NCI-H2171 (cell line): ENCODE data around the gene PPP2R1A.
A peak's percentile ranks its signal among the peaks of the same experiment; 100 is the strongest.
"Not testable (repeated sequence)": the region's sequence is repeated elsewhere in the genome, so short reads cannot be mapped to it uniquely, and the experiment has no call there.

Experiments used
- DNase-seq: peaks from one replicate; lab custom pipeline; 2025; lab: John Stamatoyannopoulos, UW

PPP2R1A gene

DNA sequence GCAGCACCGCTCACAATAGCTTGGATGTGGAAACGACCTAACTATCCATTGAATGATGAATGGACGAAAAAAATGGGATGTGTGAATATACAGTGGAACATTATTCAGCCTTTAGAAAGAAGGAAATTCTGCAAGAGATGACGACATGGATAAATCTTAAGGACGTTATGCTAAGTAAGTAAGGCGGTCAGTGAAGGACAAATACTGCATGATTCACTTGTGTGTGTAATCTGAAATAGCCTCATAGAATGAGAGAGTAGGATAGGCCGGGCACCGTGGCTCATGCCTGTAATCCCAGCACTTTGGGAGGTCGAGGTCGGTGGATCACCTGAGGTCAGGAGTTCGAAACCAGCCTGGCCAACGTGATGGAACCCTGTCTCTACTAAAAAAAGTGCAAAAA is 54.2 kb downstream of the PPP2R1A start:
- no peak for DNase-seq

DNA sequence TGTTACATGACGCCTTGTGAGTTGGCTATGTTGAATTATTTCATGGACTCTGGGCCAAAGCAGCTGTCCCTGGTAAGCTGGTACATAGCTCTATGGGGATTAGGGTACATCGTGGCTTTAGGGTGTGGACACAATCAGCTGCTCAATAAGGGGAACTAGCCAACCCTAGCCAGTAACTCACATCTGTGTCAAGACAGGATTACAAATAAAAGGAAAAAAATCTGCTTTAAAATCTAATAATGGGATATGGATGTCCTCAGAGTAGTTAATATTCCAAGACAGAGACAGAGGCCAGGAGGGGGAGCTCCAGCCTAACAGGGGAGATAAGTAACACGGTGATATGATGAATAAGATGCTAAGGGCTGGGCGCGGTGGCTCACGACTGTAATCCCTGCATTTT is 58.4 kb downstream of the PPP2R1A start:
- peak; percentile 11 for DNase-seq

DNA sequence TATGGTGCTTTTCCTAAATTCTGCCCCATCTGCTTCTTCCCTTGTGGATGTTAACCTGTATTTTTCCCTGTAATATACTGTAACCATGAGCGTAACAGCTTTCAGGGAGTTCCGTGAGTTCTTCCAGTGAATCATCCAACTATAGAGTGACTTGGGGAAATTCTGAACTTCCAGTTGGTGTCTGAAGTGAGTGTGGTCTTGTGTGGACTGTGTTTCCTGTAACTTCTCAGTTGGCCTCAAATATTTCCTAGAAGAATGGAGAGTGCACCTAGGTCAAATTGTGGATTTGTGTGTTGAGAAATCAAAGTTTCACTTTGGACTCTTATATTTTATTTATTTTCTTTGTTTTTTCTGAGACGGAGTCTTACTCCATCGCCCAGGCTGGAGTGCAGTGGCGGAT is 68.6 kb downstream of the PPP2R1A start:
- no peak for DNase-seq

DNA sequence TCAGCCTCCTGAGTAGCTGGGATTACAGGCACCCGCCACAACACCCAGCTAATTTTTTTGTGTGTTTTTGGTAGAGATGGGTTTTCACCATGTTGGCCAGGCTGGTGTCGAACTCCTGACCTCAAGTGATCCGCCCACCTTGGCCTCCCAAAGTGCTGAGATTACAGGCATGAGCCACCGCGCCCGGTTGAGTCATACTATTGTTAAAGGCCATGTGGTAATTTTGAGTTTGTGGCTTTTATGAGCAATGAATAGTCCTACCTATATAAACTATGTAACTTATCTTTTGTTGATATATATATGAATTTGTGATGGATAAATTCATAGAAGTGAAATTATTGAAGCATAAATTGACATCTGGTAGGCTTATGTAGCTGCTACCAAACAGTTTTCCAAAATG is 75.7 kb downstream of the PPP2R1A start:
- not testable (repeated sequence) for DNase-seq

DNA sequence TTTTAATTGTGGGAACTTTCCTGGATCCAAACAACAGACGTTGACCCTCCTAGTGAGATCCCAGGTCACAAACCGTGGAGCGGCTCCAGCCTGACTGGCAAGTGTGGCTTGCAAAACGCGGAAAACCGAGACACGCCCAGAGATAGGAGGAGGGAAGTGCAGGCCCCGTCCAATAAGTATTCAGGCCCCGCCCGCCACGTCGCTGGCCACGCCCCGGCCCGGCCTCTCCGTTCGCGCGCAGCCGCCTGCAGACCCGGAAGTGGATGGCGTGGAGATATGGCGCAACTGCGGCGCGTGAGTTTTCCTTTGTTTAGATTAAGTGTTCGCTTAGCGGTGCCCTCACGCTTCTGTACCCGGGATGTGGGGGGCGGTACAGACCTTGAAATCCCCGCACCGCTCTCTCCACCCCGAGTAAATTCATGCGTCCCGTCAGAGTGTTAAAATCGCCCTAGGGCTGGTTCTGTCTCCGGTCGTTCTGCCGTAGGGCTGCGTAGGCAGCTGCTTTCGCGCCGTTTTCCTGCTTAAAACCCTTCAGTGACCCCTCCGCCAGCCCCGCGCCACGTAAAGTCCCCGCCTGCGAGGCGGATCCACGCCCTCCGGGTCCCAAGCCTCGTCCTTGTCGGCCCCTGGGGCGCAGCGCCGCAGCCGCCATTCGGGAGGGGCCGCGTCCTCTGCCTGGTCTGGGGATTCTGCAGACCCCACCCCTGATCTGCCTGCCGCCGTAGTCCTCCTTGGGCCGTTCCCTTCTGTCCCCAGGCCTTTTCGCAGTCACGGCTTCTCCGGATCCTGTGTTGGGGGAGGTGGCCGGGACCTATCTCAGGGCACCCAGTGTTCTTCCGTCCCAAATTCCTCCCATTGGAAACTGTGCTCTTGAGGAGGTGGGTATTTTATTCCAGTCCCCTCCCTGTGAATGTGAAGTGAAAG is 79.7 kb downstream of the PPP2R1A start, which contains the start of gene ZNF766:
Gene ZNF766, plus strand, starts transcription at position 250 of the 924 bp plus-strand sequence. Its CDS starts 27 bp downstream, at position 277.
- DNase-seq = peak; percentile 94

DNA sequence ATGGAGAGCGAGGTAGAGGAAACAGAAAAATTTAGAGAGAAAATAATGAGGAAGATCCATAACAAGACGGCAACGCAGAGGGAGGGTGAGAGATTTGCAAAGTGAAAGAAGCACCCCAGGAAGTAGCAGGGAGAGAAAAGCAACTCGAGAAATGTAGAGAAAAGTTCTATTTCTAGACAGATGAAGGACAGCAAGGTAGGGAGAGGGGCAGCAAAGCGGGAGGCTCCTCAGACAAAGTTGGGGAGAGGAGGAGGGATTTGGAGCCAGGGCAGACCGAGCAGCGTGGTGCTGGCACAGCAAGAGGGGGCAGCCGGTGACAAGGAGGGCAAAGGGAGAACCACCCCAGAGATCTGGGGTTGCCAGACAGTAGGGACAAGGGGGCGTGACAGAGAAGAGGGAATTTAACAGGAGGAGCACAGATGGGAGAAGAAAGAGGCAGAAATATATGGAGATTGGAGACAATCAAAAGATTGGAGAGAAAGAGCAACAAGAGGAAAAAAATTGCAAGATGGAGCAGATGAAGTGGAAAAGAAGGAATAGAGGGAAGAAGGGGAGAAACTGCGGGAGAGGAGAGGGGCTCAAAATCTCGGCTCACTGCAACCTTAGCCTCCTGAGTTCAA is 80.5 kb downstream of the PPP2R1A start:
- DNase-seq = no peak

DNA sequence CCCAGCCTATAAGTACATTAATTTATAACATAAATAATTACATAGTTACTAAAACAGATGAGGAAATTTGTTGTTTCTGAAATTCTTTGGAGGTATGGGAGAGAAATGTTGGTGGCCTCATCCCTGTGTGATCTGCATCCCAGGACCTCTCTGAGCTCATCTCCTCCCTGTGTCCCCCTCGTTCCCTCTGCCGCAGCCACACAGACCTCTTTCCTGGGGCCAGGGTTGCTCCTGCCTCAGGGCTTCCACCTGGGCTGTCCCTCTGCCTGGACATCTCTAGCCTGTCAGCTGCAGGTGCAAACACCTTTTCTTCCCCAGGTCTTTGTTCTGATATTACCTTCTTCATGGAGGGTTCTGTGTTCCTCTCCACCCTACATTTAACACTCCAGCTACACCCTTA is 83.4 kb downstream of the PPP2R1A start:
- no peak for DNase-seq

DNA sequence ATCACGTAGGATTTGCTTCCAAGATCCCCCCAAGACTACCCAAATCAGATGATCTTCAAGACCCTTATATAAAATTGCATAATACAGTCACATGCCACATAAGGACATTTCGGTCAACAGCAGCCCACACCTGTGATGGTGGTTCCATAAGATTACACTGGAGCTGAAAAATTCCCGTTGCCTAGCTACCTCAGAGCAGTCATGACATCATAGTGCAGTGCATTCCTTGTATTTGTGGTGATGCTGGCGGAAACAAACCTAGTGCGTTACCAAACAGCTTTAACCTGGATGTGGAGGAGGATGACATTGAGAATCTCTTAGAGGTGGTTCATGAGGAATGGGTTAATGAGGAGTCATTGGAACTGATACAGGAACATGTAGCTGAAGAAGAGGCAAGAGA is 84.3 kb downstream of the PPP2R1A start:
- DNase-seq = no peak

DNA sequence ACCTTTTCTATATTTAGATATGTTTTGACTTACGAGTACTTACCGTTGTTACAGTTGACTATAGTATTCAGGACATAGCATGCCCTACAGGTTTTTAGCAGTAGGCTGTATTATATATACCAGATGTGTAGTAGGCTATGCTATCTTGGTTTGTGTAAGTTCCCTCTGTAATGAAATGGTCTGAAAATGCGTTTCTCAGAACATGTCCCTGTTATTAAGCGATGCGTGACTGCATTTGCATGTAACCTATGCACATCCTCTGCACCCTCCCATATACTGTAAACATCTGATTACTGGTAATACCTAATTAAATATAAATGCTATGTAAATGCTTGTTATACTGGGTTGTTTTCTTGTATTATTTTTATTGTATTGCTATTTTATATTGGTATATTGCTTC is 86.1 kb downstream of the PPP2R1A start:
- DNase-seq = no peak

DNA sequence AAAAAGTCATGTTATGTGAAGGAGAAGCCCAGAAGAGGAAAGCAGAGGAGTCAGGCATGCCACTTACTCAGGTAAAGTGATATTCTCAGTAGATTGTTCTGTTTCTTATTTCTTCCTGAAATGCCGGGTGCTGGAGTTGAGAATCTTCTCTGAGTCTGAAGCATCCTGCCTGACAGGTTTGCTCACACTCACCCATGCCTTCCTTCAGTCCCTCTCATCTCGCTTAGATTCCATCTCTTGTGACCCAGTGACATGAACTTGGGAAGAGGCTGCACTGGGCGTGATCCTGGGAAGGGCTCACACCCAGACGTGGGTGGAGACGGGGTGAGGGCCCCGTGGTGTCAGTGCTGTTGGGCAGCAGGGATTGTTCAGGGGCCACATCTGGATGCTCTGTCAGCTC is 87.6 kb downstream of the PPP2R1A start:
- no peak for DNase-seq
